Pancreas (tissue), 10 donors: ENCODE measurements around the gene TICAM2. TPM values are rescaled to one million over a fixed set of nuclear protein-coding genes. Genes with fewer than 3 reads are reported as not detected.

Experiments
- ATAC-seq, 4 donors: fragments of 200-7000 bp; cut with Tn5 transposase; one replicate each; pipeline versions ENCODE4 v1.8.0 to v1.9.1; 2020; ENCODE audit warnings: mild to moderate bottlenecking in 4 of 4, moderate library complexity in 4 of 4
- DNase-seq, 6 donors: peaks; one replicate each; pipeline ENCODE4 v3.0.0-alpha.2; 2020
- FAIRE-seq: peaks from 2 replicates; lab custom pipeline; 2012; peaks lifted over from hg19 to GRCh38; lab: Jason Lieb, UNC
- H3K27ac ChIP-seq, 4 donors: fragments of 200-600 bp; sonication (generic); 1 replicate in 3 of 4; 2 replicates in 1 of 4; pipeline versions ENCODE4 v1.5.0 to v1.8.0; 2020
- H3K27me3 ChIP-seq, 4 donors: fragments of 200-600 bp; one replicate each; pipeline ENCODE4 v1.8.0; 2021
- H3K36me3 ChIP-seq, 3 donors: fragments of 200-600 bp; sonication (generic) in 1 of 3; one replicate each; pipeline versions ENCODE4 v1.5.0 to v1.8.0; 2020 to 2021
- H3K4me1 ChIP-seq, 3 donors: fragments of 200-600 bp; one replicate each; pipeline ENCODE4 v1.8.0; 2021
- H3K4me3 ChIP-seq, 4 donors: fragments of 200-600 bp; sonication (generic) in 2 of 4; one replicate each; pipeline versions ENCODE4 v1.5.0 to v1.8.0; 2020 to 2021
- H3K9me3 ChIP-seq, 4 donors: fragments of 200-600 bp; one replicate each; pipeline ENCODE4 v1.8.0; 2021
- WGBS, 2 donors: extraction: QIAGEN DNeasy Blood & Tissue Kit; methylation state at CpG; one replicate each; pipeline ENCODE4 v1.1.7; 2013; 5-methylcytosine and 5-hydroxymethylcytosine counted together
- intact Hi-C, 3 donors: fragments of 100-400 bp; cut with DNase I; formaldehyde crosslinking; loops; one replicate each; pipeline versions ENCODE4 v1.11.1 to v1.14.2; 2022
- polyA plus RNA-seq, 2 donors: library from polyadenylated mRNA; stranded (reverse); fragments of 200-250 nt; gene quantifications; one replicate each; pipeline ENCODE4 v1.2.3, GENCODE V29; 2013
- total RNA-seq, 6 donors: library from RNA; stranded (reverse); fragmentation: NEBNext Ultra II Directional in 4 of 6; extraction: Animal tissue kit (Norgen Biotek cat#: 25700) in 4 of 6; gene quantifications; one replicate each; pipeline versions ENCODE4 v1.2.1 to v1.2.4, GENCODE V29; 2021 to 2023
- TF ChIP-seq, protein P1 (sequence below), 4 donors: fragments of 200-600 bp; sonication (generic) in 3 of 4; IDR thresholded peaks; one replicate each; pipeline versions ENCODE4 v1.5.0 to v1.8.0; 2021; ENCODE audit warnings: antibody characterized with exemption in 4 of 4
- donor health status: healthy with polysubstance abuse.
- donor health status: DM: no; HTN: no; CAD: no; lungs with moderate emphysema.
- donor health status: DM: no; HTN: no; CAD: no.
- donor health status: control.
- donor health status: control.
- donor health status: Bipolar disorder and iron deficiency.
- donor health status: DM: yes; HTN: yes; CAD: no.
- donor health status: DM: no; HTN: no; CAD: no.
- donor health status: DM: no; HTN: no; CAD: no.
- donor health status: DM: yes; HTN: yes; CAD: no.

Gene TICAM2
- total and polyA plus RNA-seq, 8 donors: 1.4 to 3.4 (median 2.0) TPM

DNA sequence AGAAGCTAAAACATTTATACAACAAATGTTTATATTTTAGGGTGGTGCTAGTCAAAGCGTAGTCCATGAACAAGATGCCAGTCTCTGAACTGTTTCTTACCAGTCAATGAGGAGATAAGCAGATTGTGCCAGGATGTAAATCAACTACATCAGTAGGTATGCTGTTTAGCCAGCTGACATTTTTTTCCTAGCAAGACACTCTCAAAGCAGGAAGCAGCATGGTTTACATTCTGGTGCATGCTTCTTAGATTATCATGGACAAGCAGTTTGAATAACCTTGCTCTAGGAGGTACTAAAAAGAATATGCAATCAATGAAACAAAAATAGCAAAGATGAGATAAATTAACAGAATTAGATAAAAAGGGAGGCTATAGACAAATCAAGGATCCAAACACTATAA is 17.0 kb downstream of the TICAM2 start:
- TF ChIP-seq, protein P1, sequence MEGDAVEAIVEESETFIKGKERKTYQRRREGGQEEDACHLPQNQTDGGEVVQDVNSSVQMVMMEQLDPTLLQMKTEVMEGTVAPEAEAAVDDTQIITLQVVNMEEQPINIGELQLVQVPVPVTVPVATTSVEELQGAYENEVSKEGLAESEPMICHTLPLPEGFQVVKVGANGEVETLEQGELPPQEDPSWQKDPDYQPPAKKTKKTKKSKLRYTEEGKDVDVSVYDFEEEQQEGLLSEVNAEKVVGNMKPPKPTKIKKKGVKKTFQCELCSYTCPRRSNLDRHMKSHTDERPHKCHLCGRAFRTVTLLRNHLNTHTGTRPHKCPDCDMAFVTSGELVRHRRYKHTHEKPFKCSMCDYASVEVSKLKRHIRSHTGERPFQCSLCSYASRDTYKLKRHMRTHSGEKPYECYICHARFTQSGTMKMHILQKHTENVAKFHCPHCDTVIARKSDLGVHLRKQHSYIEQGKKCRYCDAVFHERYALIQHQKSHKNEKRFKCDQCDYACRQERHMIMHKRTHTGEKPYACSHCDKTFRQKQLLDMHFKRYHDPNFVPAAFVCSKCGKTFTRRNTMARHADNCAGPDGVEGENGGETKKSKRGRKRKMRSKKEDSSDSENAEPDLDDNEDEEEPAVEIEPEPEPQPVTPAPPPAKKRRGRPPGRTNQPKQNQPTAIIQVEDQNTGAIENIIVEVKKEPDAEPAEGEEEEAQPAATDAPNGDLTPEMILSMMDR (IDR thresholded peaks at IDR 0.05): no peak
- no peak for ATAC-seq
- intact Hi-C loops: loop anchor here in 1 of 3 donors (10.0 kb wide), 1 partner anchor 280 kb away; no protein-coding TSS in a partner anchor
- H3K4me3 ChIP-seq: no peak overlapping the region
- peaks cover 0 to 5% (median 3%) of the 10 kb centered on the region in 3 donors for H3K4me1 ChIP-seq
- 86 to 98% methylated on average over 1 of the region's 1 CpG for WGBS, 2 donors
- H3K9me3 ChIP-seq: no peaks in the 10 kb centered on the region
- DNase-seq: no peak
- H3K27ac ChIP-seq: no peak overlapping the region
- peaks cover 0 to 6% (median 0%) of the 10 kb centered on the region in 3 donors for H3K36me3 ChIP-seq
- no peak for FAIRE-seq
- H3K27me3 ChIP-seq: no peaks in the 10 kb centered on the region

DNA sequence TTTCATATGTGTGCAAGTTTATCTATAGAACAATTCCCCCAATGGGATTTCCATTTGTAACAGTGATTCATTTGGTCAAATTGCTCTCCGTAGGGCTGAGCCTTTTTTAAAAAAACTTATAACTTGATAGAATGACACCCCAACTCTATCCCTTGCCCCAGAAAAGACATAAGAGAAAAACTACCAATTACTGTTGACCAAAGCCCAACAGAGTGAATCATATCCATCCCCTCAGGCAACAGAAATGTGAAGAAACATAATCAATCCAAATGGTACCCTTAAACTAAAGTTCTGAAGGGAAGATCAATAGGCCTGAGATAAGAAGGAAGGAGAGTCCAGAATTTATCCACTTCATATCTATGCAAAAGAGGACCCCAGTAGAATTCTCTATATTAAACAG is 17.8 kb downstream of the TICAM2 start:
- no peaks in the 10 kb centered on the region for H3K27me3 ChIP-seq
- ATAC-seq (no peak), FAIRE-seq (no peak), DNase-seq (no peak)
- TF ChIP-seq, protein P1 (IDR thresholded peaks at IDR 0.05): no peak
- no peak overlapping the region for H3K27ac ChIP-seq
- peaks cover 0 to 9% (median 0%) of the 10 kb centered on the region in 3 donors for H3K36me3 ChIP-seq
- no peaks in the 10 kb centered on the region for H3K9me3 ChIP-seq
- H3K4me1 ChIP-seq: peaks cover 0 to 5% (median 3%) of the 10 kb centered on the region in 3 donors
- intact Hi-C loops: loop anchor here in 1 of 3 donors (10.0 kb wide), 1 partner anchor 280 kb away; no protein-coding TSS in a partner anchor
- WGBS, 2 donors: 91 to 97% methylated on average over 1 of the region's 1 CpG
- H3K4me3 ChIP-seq: no peak overlapping the region

DNA sequence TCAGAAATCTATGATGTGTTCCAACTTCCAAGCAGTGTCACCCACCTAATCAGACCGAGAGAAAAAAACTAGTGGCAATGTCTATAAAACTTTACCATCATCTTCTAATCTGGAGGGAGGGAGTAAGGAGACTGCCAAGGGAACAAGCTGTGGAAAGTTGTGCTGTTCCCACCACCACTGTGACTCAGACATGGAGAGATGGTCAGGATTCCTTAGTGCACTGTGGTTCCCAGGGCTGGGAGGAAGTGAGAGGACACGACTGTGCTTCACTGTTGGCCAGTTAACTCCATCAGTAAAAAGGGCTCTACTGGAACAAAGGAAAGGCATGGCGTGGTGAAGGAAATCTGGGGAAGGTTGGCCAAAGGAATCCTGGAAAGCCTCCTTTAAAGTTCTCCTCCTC is 18.8 kb downstream of the TICAM2 start:
- no peak for FAIRE-seq
- DNase-seq: peak in 1 of 6 donors; percentile 34
- Histone ChIP-seq H3K4me1 (no peaks in the 10 kb centered on the region), H3K27ac (no peak overlapping the region), H3K9me3 (no peaks in the 10 kb centered on the region), H3K36me3 (peaks cover 0 to 9% (median 0%) of the 10 kb centered on the region in 3 donors), H3K27me3 (no peaks in the 10 kb centered on the region), H3K4me3 (no peak overlapping the region)
- intact Hi-C loops: loop anchor here in 1 of 3 donors (10.0 kb wide), 1 partner anchor 279 kb away; no protein-coding TSS in a partner anchor
- TF ChIP-seq, protein P1 (IDR thresholded peaks at IDR 0.05): no peak
- peak; percentile 68 to 81 (median 70) for ATAC-seq
- WGBS, 2 donors: 51 to 54% methylated on average over 3 of the region's 3 CpGs

DNA sequence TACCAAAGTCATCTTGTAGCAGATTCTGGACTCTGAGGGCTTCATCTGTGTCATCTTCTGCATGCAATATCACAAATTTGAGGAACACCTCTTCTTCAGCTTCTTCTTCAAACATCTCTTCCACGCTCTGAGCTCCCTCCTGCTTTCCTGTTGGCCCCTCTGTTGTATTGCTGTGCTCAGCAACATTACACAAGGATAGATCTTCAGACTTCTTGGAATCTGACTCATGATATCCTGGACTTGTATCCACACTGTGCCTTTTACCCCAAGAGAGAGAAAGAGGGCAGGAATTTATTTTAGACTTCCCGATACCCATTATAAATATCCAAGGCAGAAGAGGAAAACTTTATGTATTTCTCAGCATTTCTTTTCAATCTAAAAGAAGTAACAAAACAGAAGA is 21.3 kb downstream of the TICAM2 start:
- ATAC-seq (no peak), FAIRE-seq (no peak), DNase-seq (no peak)
- intact Hi-C loops: loop anchor here in 1 of 3 donors (10.0 kb wide), 1 partner anchor 276 kb away; no protein-coding TSS in a partner anchor
- H3K9me3 ChIP-seq: no peaks in the 10 kb centered on the region
- TF ChIP-seq, protein P1 (IDR thresholded peaks at IDR 0.05): no peak
- H3K4me3 ChIP-seq: no peak overlapping the region
- H3K27ac ChIP-seq: no peak overlapping the region
- WGBS, 2 donors: 94 to 100% methylated on average over 2 of the region's 2 CpGs
- peaks cover 0 to 9% (median 0%) of the 10 kb centered on the region in 3 donors for H3K36me3 ChIP-seq
- no peaks in the 10 kb centered on the region for H3K4me1 ChIP-seq
- no peaks in the 10 kb centered on the region for H3K27me3 ChIP-seq

DNA sequence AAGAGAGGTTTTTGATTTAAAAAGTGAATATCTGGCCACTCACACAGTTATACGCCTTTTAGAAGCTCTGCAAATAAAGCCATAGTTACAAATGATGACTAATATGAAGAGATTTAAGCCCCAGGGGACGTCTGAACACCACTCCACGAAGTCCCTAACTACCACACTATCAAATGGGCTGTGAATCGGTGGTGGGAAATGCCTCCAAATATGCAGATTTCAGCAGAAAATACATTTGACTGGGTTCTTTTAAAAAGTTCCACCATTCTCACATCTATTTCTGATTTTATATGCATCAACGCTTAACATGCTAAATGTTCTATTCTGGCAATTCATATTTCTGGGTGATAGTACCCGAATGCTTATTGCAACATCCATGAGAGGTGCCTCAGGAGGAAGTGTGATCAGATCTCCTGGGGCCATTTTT is 22.5 kb downstream of the TICAM2 start:
- TF ChIP-seq, protein P1 (IDR thresholded peaks at IDR 0.05): no peak
- Histone ChIP-seq H3K9me3 (no peaks in the 10 kb centered on the region), H3K27ac (no peak overlapping the region), H3K4me1 (no peaks in the 10 kb centered on the region), H3K36me3 (peaks cover 0 to 9% (median 0%) of the 10 kb centered on the region in 3 donors), H3K4me3 (no peak overlapping the region), H3K27me3 (no peaks in the 10 kb centered on the region)
- DNase-seq (no peak), ATAC-seq (no peak), FAIRE-seq (no peak)
- intact Hi-C loops: loop anchor here in 2 of 3 donors (5.0 to 10.0 kb wide), 3 partner anchors 205 to 275 kb away; no protein-coding TSS in a partner anchor
- 84 to 85% methylated on average over 6 of the region's 6 CpGs for WGBS, 2 donors
